GM12878 (cell line): ENCODE measurements around the gene HTR3A.

Source experiments
- ASH2L ChIP-seq: fragments of 300-600, 200-600 bp; sonication (generic); IDR thresholded peaks from 2 replicates; pipeline ENCODE4 v1.6.1; 2017; ENCODE audit warnings: low read depth, mild to moderate bottlenecking, borderline replicate concordance
- CREM ChIP-seq: IDR thresholded peaks from 2 replicates; pipeline ENCODE4 v1.6.1; 2014; ENCODE audit warnings: antibody characterized with exemption, low read depth
- POLR2AphosphoS5 ChIP-seq: IDR thresholded peaks from 2 replicates; pipeline ENCODE4 v1.6.1; 2011; ENCODE audit warnings: mild to moderate bottlenecking, low read length, inconsistent platforms
- RCOR1 ChIP-seq: conservative IDR thresholded peaks from 2 replicates; pipeline ENCODE4 v1.6.1; 2012; ENCODE audit warnings: low read depth, low read length, improper control_type of control experiment
- TF ChIP-seq, protein P1 (sequence below), 3 experiments: IDR thresholded peaks in 2 of 3; conservative IDR thresholded peaks in 1 of 3; 2 replicates each; pipeline ENCODE4 v1.5.1; 2011; ENCODE audit warnings: low read depth in 3 of 3, low read length in 3 of 3, mild to moderate bottlenecking in 3 of 3, control low read depth in 2 of 3, moderate library complexity in 2 of 3, inconsistent platforms in 1 of 3, mixed read lengths in 1 of 3; ENCODE audit not compliant: control insufficient read depth in 2 of 3, insufficient read depth in 1 of 3; ENCODE audit errors: extremely low read depth in 1 of 3
- TF ChIP-seq, protein P2 (sequence below): IDR thresholded peaks from 2 replicates; pipeline ENCODE4 v1.6.1; 2011; ENCODE audit warnings: low read depth, low read length, improper control_type of control experiment, borderline replicate concordance

DNA sequence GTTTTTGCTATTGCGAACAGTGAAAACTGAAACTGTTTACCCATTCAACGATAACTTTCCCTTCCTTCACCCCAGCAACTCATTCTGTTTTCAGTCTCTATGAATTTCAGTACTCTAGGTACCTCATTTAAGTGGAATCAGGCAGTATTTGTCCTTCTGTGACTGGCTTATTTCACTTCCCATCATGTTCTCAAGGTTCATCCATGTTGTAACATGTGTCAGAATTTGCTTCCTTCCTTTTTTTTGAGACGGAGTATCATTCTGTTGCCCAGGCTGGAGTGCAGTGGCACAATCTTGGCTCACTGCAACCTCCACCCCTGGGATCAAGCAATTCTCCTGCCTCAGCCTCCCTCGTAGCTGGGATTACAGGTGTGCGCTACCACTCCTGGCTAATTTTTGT, 46.6 kb upstream of the HTR3A start:
- TF ChIP-seq CREM (no peak), ASH2L (no peak), POLR2AphosphoS5 (no peak), RCOR1 (no peak)
- TF ChIP-seq, protein P1, sequence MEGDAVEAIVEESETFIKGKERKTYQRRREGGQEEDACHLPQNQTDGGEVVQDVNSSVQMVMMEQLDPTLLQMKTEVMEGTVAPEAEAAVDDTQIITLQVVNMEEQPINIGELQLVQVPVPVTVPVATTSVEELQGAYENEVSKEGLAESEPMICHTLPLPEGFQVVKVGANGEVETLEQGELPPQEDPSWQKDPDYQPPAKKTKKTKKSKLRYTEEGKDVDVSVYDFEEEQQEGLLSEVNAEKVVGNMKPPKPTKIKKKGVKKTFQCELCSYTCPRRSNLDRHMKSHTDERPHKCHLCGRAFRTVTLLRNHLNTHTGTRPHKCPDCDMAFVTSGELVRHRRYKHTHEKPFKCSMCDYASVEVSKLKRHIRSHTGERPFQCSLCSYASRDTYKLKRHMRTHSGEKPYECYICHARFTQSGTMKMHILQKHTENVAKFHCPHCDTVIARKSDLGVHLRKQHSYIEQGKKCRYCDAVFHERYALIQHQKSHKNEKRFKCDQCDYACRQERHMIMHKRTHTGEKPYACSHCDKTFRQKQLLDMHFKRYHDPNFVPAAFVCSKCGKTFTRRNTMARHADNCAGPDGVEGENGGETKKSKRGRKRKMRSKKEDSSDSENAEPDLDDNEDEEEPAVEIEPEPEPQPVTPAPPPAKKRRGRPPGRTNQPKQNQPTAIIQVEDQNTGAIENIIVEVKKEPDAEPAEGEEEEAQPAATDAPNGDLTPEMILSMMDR (IDR thresholded peaks at IDR 0.05 in 2 of 3, conservative IDR thresholded peaks at IDR 0.05 in 1 of 3; ENCODE audit: control insufficient read depth in 2 of 3, extremely low read depth in 1 of 3, insufficient read depth in 1 of 3, low read depth in 3 of 3, low read length in 3 of 3), result no peak
- TF ChIP-seq, protein P2, sequence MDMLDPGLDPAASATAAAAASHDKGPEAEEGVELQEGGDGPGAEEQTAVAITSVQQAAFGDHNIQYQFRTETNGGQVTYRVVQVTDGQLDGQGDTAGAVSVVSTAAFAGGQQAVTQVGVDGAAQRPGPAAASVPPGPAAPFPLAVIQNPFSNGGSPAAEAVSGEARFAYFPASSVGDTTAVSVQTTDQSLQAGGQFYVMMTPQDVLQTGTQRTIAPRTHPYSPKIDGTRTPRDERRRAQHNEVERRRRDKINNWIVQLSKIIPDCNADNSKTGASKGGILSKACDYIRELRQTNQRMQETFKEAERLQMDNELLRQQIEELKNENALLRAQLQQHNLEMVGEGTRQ, result no peak
